B cell (primary cell): ENCODE measurements around the gene MTMR10.

Experiments used
- EZH2 ChIP-seq: IDR thresholded peaks from 2 replicates; pipeline ENCODE4 v1.6.1; 2012; ENCODE audit warnings: borderline replicate concordance, low read depth, mild to moderate bottlenecking, moderate library complexity, low read length; ENCODE audit not compliant: insufficient read depth, poor library complexity, severe bottlenecking
- TF ChIP-seq, protein P1 (sequence below): fragments of 200-600 bp; IDR thresholded peaks from one replicate; pipeline ENCODE4 v1.8.0; 2022; ENCODE audit warnings: antibody characterized with exemption, mild to moderate bottlenecking

DNA sequence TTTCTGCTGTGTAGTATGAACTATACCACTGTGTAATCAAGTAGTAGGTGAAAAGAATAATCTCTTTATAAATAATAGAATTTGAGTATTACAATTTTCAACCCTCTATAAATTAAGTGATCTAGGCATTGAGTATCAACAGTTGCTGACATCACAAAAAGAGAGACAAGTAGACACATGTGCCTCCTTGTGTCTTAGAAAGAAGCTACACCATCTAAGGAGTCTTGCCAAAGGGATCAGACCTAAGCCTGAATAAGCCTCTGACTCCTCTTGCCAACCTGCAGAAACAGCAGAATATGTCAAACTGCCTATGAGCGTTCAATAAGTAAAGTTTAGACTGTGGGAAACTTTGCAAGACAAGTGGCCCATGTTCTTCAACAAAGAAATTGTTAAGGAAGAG, 5.8 kb upstream of the MTMR10 start:
- TF ChIP-seq, protein P1, sequence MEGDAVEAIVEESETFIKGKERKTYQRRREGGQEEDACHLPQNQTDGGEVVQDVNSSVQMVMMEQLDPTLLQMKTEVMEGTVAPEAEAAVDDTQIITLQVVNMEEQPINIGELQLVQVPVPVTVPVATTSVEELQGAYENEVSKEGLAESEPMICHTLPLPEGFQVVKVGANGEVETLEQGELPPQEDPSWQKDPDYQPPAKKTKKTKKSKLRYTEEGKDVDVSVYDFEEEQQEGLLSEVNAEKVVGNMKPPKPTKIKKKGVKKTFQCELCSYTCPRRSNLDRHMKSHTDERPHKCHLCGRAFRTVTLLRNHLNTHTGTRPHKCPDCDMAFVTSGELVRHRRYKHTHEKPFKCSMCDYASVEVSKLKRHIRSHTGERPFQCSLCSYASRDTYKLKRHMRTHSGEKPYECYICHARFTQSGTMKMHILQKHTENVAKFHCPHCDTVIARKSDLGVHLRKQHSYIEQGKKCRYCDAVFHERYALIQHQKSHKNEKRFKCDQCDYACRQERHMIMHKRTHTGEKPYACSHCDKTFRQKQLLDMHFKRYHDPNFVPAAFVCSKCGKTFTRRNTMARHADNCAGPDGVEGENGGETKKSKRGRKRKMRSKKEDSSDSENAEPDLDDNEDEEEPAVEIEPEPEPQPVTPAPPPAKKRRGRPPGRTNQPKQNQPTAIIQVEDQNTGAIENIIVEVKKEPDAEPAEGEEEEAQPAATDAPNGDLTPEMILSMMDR: no peak
- TF ChIP-seq EZH2: no peak
